HUES6 (cell line): ENCODE data around the gene TMEM170A.

Experiments used
- H3K27ac ChIP-seq: 2 replicates; pipeline ENCODE4 v1.7.0; 2013; ENCODE audit warnings: low read depth, mild to moderate bottlenecking, low read length, inconsistent platforms
- H3K27me3 ChIP-seq: 2 replicates; pipeline ENCODE4 v1.6.1; 2013; ENCODE audit warnings: low read length; ENCODE audit not compliant: control insufficient read depth, insufficient read depth
- H3K36me3 ChIP-seq: 2 replicates; pipeline ENCODE4 v1.6.1; 2013; ENCODE audit warnings: low read length; ENCODE audit not compliant: control insufficient read depth, insufficient read depth
- H3K4me1 ChIP-seq: 2 replicates; pipeline ENCODE4 v1.6.1; 2013; ENCODE audit warnings: low read length; ENCODE audit not compliant: control insufficient read depth, insufficient read depth
- H3K4me3 ChIP-seq: 2 replicates; pipeline ENCODE4 v1.5.1; 2013; ENCODE audit warnings: low read depth, low read length
- H3K9ac ChIP-seq: one replicate; pipeline ENCODE4 v1.6.1; 2013; ENCODE audit warnings: mild to moderate bottlenecking, low read length
- H3K9me3 ChIP-seq: 2 replicates; pipeline ENCODE4 v1.6.1; 2013; ENCODE audit warnings: low read depth, low read length; ENCODE audit not compliant: control insufficient read depth, insufficient read depth

TMEM170A gene

GRCh38 chr16:75494661-75495075 is 30.2 kb upstream of the TMEM170A start:
- Histone ChIP-seq H3K9ac (peak overlapping the region; percentile 80), H3K27ac (no peak overlapping the region)

GRCh38 chr16:75494184-75494583 is 29.7 kb upstream of the TMEM170A start:
- Histone ChIP-seq H3K27me3 (peaks cover 8% of the 10 kb centered on the region; the same call in 1 of the 2 replicates), H3K4me3 (peak overlapping the region; percentile 80), H3K9me3 (no peaks in the 10 kb centered on the region), H3K9ac (peak overlapping the region; percentile 80), H3K4me1 (peaks cover 14% of the 10 kb centered on the region), H3K36me3 (no peaks in the 10 kb centered on the region), H3K27ac (no peak overlapping the region)

More at GRCh38 chr16:75494661-75495075, 30.2 kb upstream of the TMEM170A start:
- no peaks in the 10 kb centered on the region for H3K36me3 ChIP-seq
- peaks cover 14% of the 10 kb centered on the region for H3K4me1 ChIP-seq
- peak overlapping the region; percentile 80 for H3K4me3 ChIP-seq
- H3K9me3 ChIP-seq: no peaks in the 10 kb centered on the region
- H3K27me3 ChIP-seq: peaks cover 8% of the 10 kb centered on the region; the same call in 1 of the 2 replicates

GRCh38 chr16:75491876-75492275 is 27.4 kb upstream of the TMEM170A start:
- Histone ChIP-seq H3K4me1 (peaks cover 14% of the 10 kb centered on the region), H3K27me3 (peaks cover 8% of the 10 kb centered on the region; the same call in 1 of the 2 replicates), H3K9ac (no peak overlapping the region), H3K9me3 (no peaks in the 10 kb centered on the region), H3K36me3 (peaks cover 2% of the 10 kb centered on the region; the same call in 1 of the 2 replicates), H3K27ac (no peak overlapping the region), H3K4me3 (no peak overlapping the region)

- Histone ChIP-seq H3K9me3 (no peaks in the 10 kb centered on the region), H3K9ac (no peak overlapping the region), H3K4me3 (no peak overlapping the region), H3K36me3 (peaks cover 3% of the 10 kb centered on the region; the same call in 1 of the 2 replicates), H3K27me3 (no peaks in the 10 kb centered on the region), H3K4me1 (peaks cover 7% of the 10 kb centered on the region; the same call in 1 of the 2 replicates), H3K27ac (no peak overlapping the region)
These were observed 23.8 kb upstream of the TMEM170A start for GRCh38 chr16:75488322-75488721.

GRCh38 chr16:75486676-75487313 is 22.3 kb upstream of the TMEM170A start:
- H3K9me3 ChIP-seq: no peaks in the 10 kb centered on the region
- H3K36me3 ChIP-seq: peaks cover 7% of the 10 kb centered on the region
- no peak overlapping the region for H3K4me3 ChIP-seq
- H3K27ac ChIP-seq: no peak overlapping the region
- H3K9ac ChIP-seq: no peak overlapping the region
- H3K4me1 ChIP-seq: peaks cover 3% of the 10 kb centered on the region; the same call in 1 of the 2 replicates
- no peaks in the 10 kb centered on the region for H3K27me3 ChIP-seq

GRCh38 chr16:75486014-75486675 is 21.7 kb upstream of the TMEM170A start:
- Histone ChIP-seq H3K36me3 (peaks cover 11% of the 10 kb centered on the region), H3K9me3 (no peaks in the 10 kb centered on the region), H3K4me3 (no peak overlapping the region), H3K9ac (no peak overlapping the region), H3K27me3 (no peaks in the 10 kb centered on the region), H3K27ac (no peak overlapping the region), H3K4me1 (no peaks in the 10 kb centered on the region)

- Histone ChIP-seq H3K9ac (no peak overlapping the region), H3K4me3 (no peak overlapping the region), H3K4me1 (no peaks in the 10 kb centered on the region)
These were observed 20.9 kb upstream of the TMEM170A start for GRCh38 chr16:75485230-75486013.

GRCh38 chr16:75483222-75483621 is 18.7 kb upstream of the TMEM170A start:
- Histone ChIP-seq H3K4me3 (no peak overlapping the region), H3K9me3 (no peaks in the 10 kb centered on the region), H3K27ac (no peak overlapping the region), H3K4me1 (no peaks in the 10 kb centered on the region), H3K9ac (no peak overlapping the region), H3K36me3 (peaks cover 31% of the 10 kb centered on the region), H3K27me3 (no peaks in the 10 kb centered on the region)

More at GRCh38 chr16:75485230-75486013, 20.9 kb upstream of the TMEM170A start:
- H3K27ac ChIP-seq: no peak overlapping the region
- no peaks in the 10 kb centered on the region for H3K9me3 ChIP-seq
- no peaks in the 10 kb centered on the region for H3K27me3 ChIP-seq
- peaks cover 11% of the 10 kb centered on the region for H3K36me3 ChIP-seq

- Histone ChIP-seq H3K27me3 (no peaks in the 10 kb centered on the region), H3K4me3 (no peak overlapping the region), H3K9me3 (no peaks in the 10 kb centered on the region), H3K9ac (no peak overlapping the region), H3K36me3 (peaks cover 35% of the 10 kb centered on the region), H3K27ac (no peak overlapping the region), H3K4me1 (no peaks in the 10 kb centered on the region)
These were observed 18.1 kb upstream of the TMEM170A start for GRCh38 chr16:75482434-75483205.

- peaks cover 39% of the 10 kb centered on the region for H3K36me3 ChIP-seq
- H3K27ac ChIP-seq: no peak overlapping the region
- no peaks in the 10 kb centered on the region for H3K27me3 ChIP-seq
- H3K4me3 ChIP-seq: no peak overlapping the region
- peaks cover 5% of the 10 kb centered on the region for H3K4me1 ChIP-seq
- no peak overlapping the region for H3K9ac ChIP-seq
- no peaks in the 10 kb centered on the region for H3K9me3 ChIP-seq
These were observed 17.0 kb upstream of the TMEM170A start for GRCh38 chr16:75481475-75481874.
